ENCODE data around the gene NUDT14. TPM values are rescaled to one million over a fixed set of nuclear protein-coding genes. Genes with fewer than 3 reads are reported as not detected.

Gene NUDT14
- total RNA-seq, 1 donor from 2014 or later = 5.5 TPM

- H3K27ac ChIP-seq = no peak overlapping the region
- Mint-ChIP-seq H3K27ac (no peak overlapping the region), H3K9me3 (peaks cover 9% of the 10 kb centered on the region), H3K27me3 (ENCODE audit: insufficient read depth, low read depth) (peaks cover 15% of the 10 kb centered on the region), H3K36me3 (no peaks in the 10 kb centered on the region), H3K4me1 (peaks cover 3% of the 10 kb centered on the region), H3K4me3 (no peak overlapping the region)
- H3K4me2 ChIP-seq = no peak overlapping the region
- H3K9me3 ChIP-seq (ENCODE audit: low read depth) = no peaks in the 10 kb centered on the region
- H3F3A ChIP-seq (ENCODE audit: low read depth) = peaks cover 23% of the 10 kb centered on the region
- H3K4me3 ChIP-seq = no peak overlapping the region
- H3K79me2 ChIP-seq (ENCODE audit: low read depth) = no peaks in the 10 kb centered on the region
- H2AFZ ChIP-seq (replicated peaks) = no peak overlapping the region
- H3K27me3 ChIP-seq = peaks cover 31% of the 10 kb centered on the region
- TF ChIP-seq CTCF (IDR thresholded peaks at IDR 0.05) (no peak), EZH2phosphoT487 (IDR thresholded peaks at IDR 0.05) (no peak), EZH2 (IDR thresholded peaks at IDR 0.05) (no peak)
- H3K9ac ChIP-seq = no peak overlapping the region
- no peak for DNase-seq (ENCODE audit: low spot score)
- no peaks in the 10 kb centered on the region for H3K4me1 ChIP-seq
- no peaks in the 10 kb centered on the region for H3K36me3 ChIP-seq
- H4K20me1 ChIP-seq (ENCODE audit: low read depth) = no peaks in the 10 kb centered on the region
These were observed 4.9 kb upstream of the NUDT14 start for GRCh38 chr14:105185973-105186372.

- no peak overlapping the region for H3K4me2 ChIP-seq
- DNase-seq (ENCODE audit: low spot score) = no peak
- H3K27me3 Mint-ChIP-seq (ENCODE audit: insufficient read depth, low read depth) = peaks cover 18% of the 10 kb centered on the region
These were observed 3.9 kb upstream of the NUDT14 start for GRCh38 chr14:105185001-105185400.

GRCh38 chr14:105184461-105184860 lies 3.3 kb upstream of the NUDT14 start:
- no peak for TF ChIP-seq EZH2 (IDR thresholded peaks at IDR 0.05)
- TF ChIP-seq EZH2phosphoT487 (IDR thresholded peaks at IDR 0.05) = no peak
- TF ChIP-seq CTCF (IDR thresholded peaks at IDR 0.05) = no peak
- no peak overlapping the region for H3K4me3 ChIP-seq

More at GRCh38 chr14:105185001-105185400, 3.9 kb upstream of the NUDT14 start:
- Mint-ChIP-seq H3K27ac (no peak overlapping the region), H3K36me3 (no peaks in the 10 kb centered on the region), H3K4me3 (no peak overlapping the region), H3K9me3 (peaks cover 9% of the 10 kb centered on the region), H3K4me1 (peaks cover 4% of the 10 kb centered on the region)
- no peak overlapping the region for H2AFZ ChIP-seq (replicated peaks)
- H4K20me1 ChIP-seq (ENCODE audit: low read depth) = peaks cover 7% of the 10 kb centered on the region
- no peak overlapping the region for H3K4me3 ChIP-seq
- no peaks in the 10 kb centered on the region for H3K9me3 ChIP-seq (ENCODE audit: low read depth)
- peaks cover 38% of the 10 kb centered on the region for H3K27me3 ChIP-seq
- peaks cover 23% of the 10 kb centered on the region for H3F3A ChIP-seq (ENCODE audit: low read depth)
- no peaks in the 10 kb centered on the region for H3K36me3 ChIP-seq
- TF ChIP-seq EZH2phosphoT487 (IDR thresholded peaks at IDR 0.05) (no peak), EZH2 (IDR thresholded peaks at IDR 0.05) (no peak), CTCF (IDR thresholded peaks at IDR 0.05) (no peak)
- no peaks in the 10 kb centered on the region for H3K79me2 ChIP-seq (ENCODE audit: low read depth)
- no peak overlapping the region for H3K27ac ChIP-seq
- no peak overlapping the region for H3K9ac ChIP-seq
- peaks cover 4% of the 10 kb centered on the region for H3K4me1 ChIP-seq

More at GRCh38 chr14:105184461-105184860, 3.3 kb upstream of the NUDT14 start:
- Histone ChIP-seq H3K27me3 (peaks cover 33% of the 10 kb centered on the region), H3F3A (ENCODE audit: low read depth) (peaks cover 23% of the 10 kb centered on the region), H3K79me2 (ENCODE audit: low read depth) (no peaks in the 10 kb centered on the region), H4K20me1 (ENCODE audit: low read depth) (peaks cover 11% of the 10 kb centered on the region), H3K9ac (no peak overlapping the region), H3K36me3 (no peaks in the 10 kb centered on the region), H3K4me2 (no peak overlapping the region), H3K27ac (no peak overlapping the region), H2AFZ (replicated peaks) (no peak overlapping the region), H3K4me1 (peaks cover 4% of the 10 kb centered on the region), H3K9me3 (ENCODE audit: low read depth) (no peaks in the 10 kb centered on the region)
- H3K4me3 Mint-ChIP-seq = no peak overlapping the region
- DNase-seq (ENCODE audit: low spot score) = no peak
- peaks cover 9% of the 10 kb centered on the region for H3K9me3 Mint-ChIP-seq
- H3K27me3 Mint-ChIP-seq (ENCODE audit: insufficient read depth, low read depth) = peaks cover 20% of the 10 kb centered on the region
- H3K27ac Mint-ChIP-seq = peak overlapping the region; percentile 63
- peaks cover 6% of the 10 kb centered on the region for H3K4me1 Mint-ChIP-seq
- H3K36me3 Mint-ChIP-seq = no peaks in the 10 kb centered on the region
